ENCODE results near the gene MMP8. TPM values are rescaled to one million over a fixed set of nuclear protein-coding genes. Genes with fewer than 3 reads are reported as not detected.
A peak's percentile ranks its signal among the peaks of the same experiment; 100 is the strongest.

Gene MMP8
- total and polyA plus RNA-seq, 4 donors, result 0.03 to 0.60 (median 0.42) TPM; not detected in 1

- Histone ChIP-seq H3K9me3 (ENCODE audit: control insufficient read depth, low read length) (no peaks in the 10 kb centered on the region), H3K4me3 (ENCODE audit: low read length in 2 of 2) (no peak overlapping the region), H3K36me3 (ENCODE audit: control insufficient read depth in 1 of 2, insufficient read depth in 2 of 2, low read length in 1 of 2) (no peaks in the 10 kb centered on the region), H3K27me3 (ENCODE audit: control insufficient read depth in 1 of 2, insufficient read depth in 2 of 2, low read length in 1 of 2) (no peaks in the 10 kb centered on the region), H3K4me1 (ENCODE audit: control insufficient read depth in 1 of 2, insufficient read depth in 2 of 2, low read length in 2 of 2) (no peaks in the 10 kb centered on the region), H3K27ac (ENCODE audit: low read depth in 1 of 2, low read length in 2 of 2) (no peak overlapping the region)
- ATAC-seq (ENCODE audit: low FRiP score) (peak; percentile 70), DNase-seq (no peak)
- intact Hi-C loops (cut with DNase I), result no loop called here
- 3 to 4% methylated on average over 1 of the region's 1 CpG for WGBS, 2 donors
These were observed 43.8 kb downstream of the MMP8 start for GRCh38 chr11:102680945-102681344.

- no peak for ATAC-seq (ENCODE audit: low FRiP score)
These were observed 46.7 kb downstream of the MMP8 start for GRCh38 chr11:102678022-102678421.

DNA sequence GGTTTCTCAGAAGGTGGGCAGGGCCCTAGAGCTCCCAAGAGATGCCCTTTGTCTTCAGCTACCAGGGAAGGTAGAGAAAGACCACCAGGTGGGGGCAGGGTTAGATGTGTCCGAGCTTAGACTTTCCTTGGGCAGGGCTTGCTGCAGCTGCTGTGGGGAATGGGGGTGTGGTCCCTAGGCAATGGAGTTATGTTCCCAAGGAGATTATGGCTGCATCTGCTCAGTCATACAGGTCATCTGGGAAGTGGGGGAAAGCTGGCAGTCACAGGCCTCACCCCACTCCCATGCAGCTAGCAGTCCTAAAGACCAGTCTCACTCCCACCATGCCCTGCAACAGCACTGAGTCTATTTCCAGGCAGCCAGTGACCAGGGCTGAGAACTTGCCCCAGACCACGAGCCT lies 48.7 kb downstream of the MMP8 start:
- no peaks in the 10 kb centered on the region for H3K4me1 ChIP-seq (ENCODE audit: control insufficient read depth in 1 of 2, insufficient read depth in 2 of 2, low read length in 2 of 2)
- intact Hi-C loops (cut with DNase I), result no loop called here
- no peak for DNase-seq
- 72 to 78% methylated on average over 2 of the region's 2 CpGs for WGBS, 2 donors
- no peak overlapping the region for H3K27ac ChIP-seq (ENCODE audit: low read depth in 1 of 2, low read length in 2 of 2)
- H3K9me3 ChIP-seq (ENCODE audit: control insufficient read depth, low read length), result no peaks in the 10 kb centered on the region
- H3K36me3 ChIP-seq (ENCODE audit: control insufficient read depth in 1 of 2, insufficient read depth in 2 of 2, low read length in 1 of 2), result no peaks in the 10 kb centered on the region
- H3K27me3 ChIP-seq (ENCODE audit: control insufficient read depth in 1 of 2, insufficient read depth in 2 of 2, low read length in 1 of 2), result no peaks in the 10 kb centered on the region
- no peak for ATAC-seq (ENCODE audit: low FRiP score)
- no peak overlapping the region for H3K4me3 ChIP-seq (ENCODE audit: low read length in 2 of 2)

More at GRCh38 chr11:102678022-102678421, 46.7 kb downstream of the MMP8 start:
- no peak overlapping the region for H3K27ac ChIP-seq (ENCODE audit: low read depth in 1 of 2, low read length in 2 of 2)
- 70 to 71% methylated on average over 2 of the region's 2 CpGs for WGBS, 2 donors
- H3K36me3 ChIP-seq (ENCODE audit: control insufficient read depth in 1 of 2, insufficient read depth in 2 of 2, low read length in 1 of 2), result no peaks in the 10 kb centered on the region
- H3K9me3 ChIP-seq (ENCODE audit: control insufficient read depth, low read length), result no peaks in the 10 kb centered on the region
- intact Hi-C loops (cut with DNase I), result no loop called here
- H3K27me3 ChIP-seq (ENCODE audit: control insufficient read depth in 1 of 2, insufficient read depth in 2 of 2, low read length in 1 of 2), result no peaks in the 10 kb centered on the region
- H3K4me3 ChIP-seq (ENCODE audit: low read length in 2 of 2), result no peak overlapping the region
- H3K4me1 ChIP-seq (ENCODE audit: control insufficient read depth in 1 of 2, insufficient read depth in 2 of 2, low read length in 2 of 2), result no peaks in the 10 kb centered on the region
- no peak for DNase-seq

DNA sequence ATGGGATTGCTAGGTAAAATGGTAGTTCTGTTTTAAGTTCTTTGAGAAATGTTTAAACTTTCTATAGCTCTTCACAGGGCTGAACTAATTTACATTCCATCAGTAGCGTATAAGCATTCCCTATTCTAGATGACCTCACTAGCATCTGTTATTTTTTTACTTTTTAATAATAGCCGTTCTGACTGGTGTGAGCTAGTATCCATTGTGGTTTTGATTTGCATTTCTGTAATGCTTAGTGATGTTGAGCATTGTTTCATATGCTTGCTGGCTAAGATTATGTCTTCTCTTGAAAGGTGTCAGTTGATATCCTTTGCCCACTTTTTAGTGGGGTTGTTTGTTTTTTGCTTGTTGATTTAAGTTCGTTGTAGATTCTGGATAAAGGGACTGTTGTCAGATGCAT lies 55.1 kb downstream of the MMP8 start:
- intact Hi-C loops (cut with DNase I), result no loop called here
- no peaks in the 10 kb centered on the region for H3K9me3 ChIP-seq (ENCODE audit: control insufficient read depth, low read length)

GRCh38 chr11:102666331-102666957 lies 58.3 kb downstream of the MMP8 start:
- intact Hi-C loops (cut with DNase I), result loop anchor here in 1 of 2 donors (2.0 kb wide), 1 partner anchor 170 kb away; no protein-coding TSS in a partner anchor
- Histone ChIP-seq H3K4me3 (ENCODE audit: low read length in 2 of 2) (no peak overlapping the region), H3K36me3 (ENCODE audit: control insufficient read depth in 1 of 2, insufficient read depth in 2 of 2, low read length in 1 of 2) (no peaks in the 10 kb centered on the region), H3K27me3 (ENCODE audit: control insufficient read depth in 1 of 2, insufficient read depth in 2 of 2, low read length in 1 of 2) (no peaks in the 10 kb centered on the region), H3K9me3 (ENCODE audit: control insufficient read depth, low read length) (no peaks in the 10 kb centered on the region), H3K27ac (ENCODE audit: low read depth in 1 of 2, low read length in 2 of 2) (no peak overlapping the region), H3K4me1 (ENCODE audit: control insufficient read depth in 1 of 2, insufficient read depth in 2 of 2, low read length in 2 of 2) (no peaks in the 10 kb centered on the region)
- DNase-seq, result no peak
- 5 to 6% methylated on average over 4 of the region's 4 CpGs for WGBS, 2 donors
- no peak for ATAC-seq (ENCODE audit: low FRiP score)

More for the DNA sequence above, 55.1 kb downstream of the MMP8 start:
- Histone ChIP-seq H3K4me3 (ENCODE audit: low read length in 2 of 2) (no peak overlapping the region), H3K36me3 (ENCODE audit: control insufficient read depth in 1 of 2, insufficient read depth in 2 of 2, low read length in 1 of 2) (no peaks in the 10 kb centered on the region), H3K27me3 (ENCODE audit: control insufficient read depth in 1 of 2, insufficient read depth in 2 of 2, low read length in 1 of 2) (no peaks in the 10 kb centered on the region), H3K27ac (ENCODE audit: low read depth in 1 of 2, low read length in 2 of 2) (no peak overlapping the region), H3K4me1 (ENCODE audit: control insufficient read depth in 1 of 2, insufficient read depth in 2 of 2, low read length in 2 of 2) (no peaks in the 10 kb centered on the region)
- WGBS, 2 donors, result 45 to 49% methylated on average over 3 of the region's 3 CpGs
- no peak for ATAC-seq (ENCODE audit: low FRiP score)
- DNase-seq, result no peak

- Histone ChIP-seq H3K27me3 (ENCODE audit: control insufficient read depth in 1 of 2, insufficient read depth in 2 of 2, low read length in 1 of 2) (no peaks in the 10 kb centered on the region), H3K27ac (ENCODE audit: low read depth in 1 of 2, low read length in 2 of 2) (no peak overlapping the region), H3K4me1 (ENCODE audit: control insufficient read depth in 1 of 2, insufficient read depth in 2 of 2, low read length in 2 of 2) (no peaks in the 10 kb centered on the region), H3K9me3 (ENCODE audit: control insufficient read depth, low read length) (no peaks in the 10 kb centered on the region), H3K4me3 (ENCODE audit: low read length in 2 of 2) (no peak overlapping the region), H3K36me3 (ENCODE audit: control insufficient read depth in 1 of 2, insufficient read depth in 2 of 2, low read length in 1 of 2) (no peaks in the 10 kb centered on the region)
- 75 to 80% methylated on average over 13 of the region's 13 CpGs for WGBS, 2 donors
- intact Hi-C loops (cut with DNase I), result loop anchor here in 1 of 2 donors (5.0 kb wide), 1 partner anchor 62 kb away; no protein-coding TSS in a partner anchor
- ATAC-seq (ENCODE audit: low FRiP score) (no peak), DNase-seq (no peak)
These were observed 60.6 kb downstream of the MMP8 start for GRCh38 chr11:102664001-102664752.

DNA sequence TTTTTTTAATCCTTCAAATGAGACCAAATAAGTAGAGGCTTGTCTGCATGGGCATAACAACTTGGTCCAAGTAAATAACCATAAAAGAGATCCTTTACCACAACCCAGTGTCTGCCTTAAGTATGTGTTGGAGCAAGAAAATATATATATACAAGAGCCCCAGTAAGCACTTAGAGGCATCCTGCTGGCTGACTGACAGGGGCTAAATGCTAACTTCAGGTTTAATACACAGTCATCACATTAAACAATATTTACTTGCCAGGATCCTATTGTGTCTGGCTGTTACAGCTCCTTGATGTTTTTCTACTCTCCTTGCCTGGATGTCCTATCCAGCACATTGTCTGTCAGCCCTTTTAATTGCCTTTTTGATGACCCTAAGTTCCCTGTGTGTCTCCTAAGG lies 62.1 kb downstream of the MMP8 start:
- Histone ChIP-seq H3K4me1 (ENCODE audit: control insufficient read depth in 1 of 2, insufficient read depth in 2 of 2, low read length in 2 of 2) (no peaks in the 10 kb centered on the region), H3K4me3 (ENCODE audit: low read length in 2 of 2) (no peak overlapping the region), H3K27me3 (ENCODE audit: control insufficient read depth in 1 of 2, insufficient read depth in 2 of 2, low read length in 1 of 2) (peaks cover 0 to 2% of the 10 kb centered on the region in 2 donors), H3K36me3 (ENCODE audit: control insufficient read depth in 1 of 2, insufficient read depth in 2 of 2, low read length in 1 of 2) (no peaks in the 10 kb centered on the region), H3K27ac (ENCODE audit: low read depth in 1 of 2, low read length in 2 of 2) (no peak overlapping the region), H3K9me3 (ENCODE audit: control insufficient read depth, low read length) (no peaks in the 10 kb centered on the region)
- DNase-seq, result no peak
- intact Hi-C loops (cut with DNase I), result loop anchor here in 1 of 2 donors (5.0 kb wide), 1 partner anchor 60 kb away; no protein-coding TSS in a partner anchor
- ATAC-seq (ENCODE audit: low FRiP score), result no peak

Measured in aorta (tissue), 5 donors.